K562 (cell line): ENCODE measurements around the gene PHF21B. TPM values are rescaled to one million over a fixed set of nuclear protein-coding genes. Genes with fewer than 3 reads are reported as not detected.

Experiments
- ATAC-seq: fragments of 200-7000 bp; cut with Tn5 transposase; 3 replicates; pipeline ENCODE4 v1.9.1; 2020; ENCODE audit warnings: moderate library complexity
- BruUV-seq: library from RNA; stranded (reverse); fragments of 400-500 nt; replicated peaks from 2 replicates; lab custom pipeline; 2021; lab: Mats Ljungman, UMichigan
- CTCF ChIA-PET: fragments of 300-600 bp; formaldehyde crosslinking; extraction: SDS; loops from one replicate; lab custom pipeline; 2021; ENCODE audit warnings: low intra/inter-chr PET ratio; lab: Yijun Ruan, JAX
- POLR2A ChIA-PET: fragments of 300-600, 350-650 bp; sonication (Branson Sonifier 250); formaldehyde crosslinking; extraction: SDS; loops from one replicate; lab custom pipeline; 2021; ENCODE audit warnings: antibody characterized with exemption, inconsistent platforms; lab: Yijun Ruan, JAX
- DNase-seq, 4 experiments: peaks; one replicate each; pipeline versions ENCODE4 v3.0.0 to v3.0.0-alpha.2; 2011 to 2018; ENCODE audit warnings: low spot score in 3 of 4, mixed read lengths in 3 of 4; ENCODE audit errors: extremely low read depth in 1 of 4
- FAIRE-seq: peaks from 2 replicates; lab custom pipeline; 2011; peaks lifted over from hg19 to GRCh38; lab: Jason Lieb, UNC
- H2AFZ ChIP-seq: 2 replicates; pipeline ENCODE4 v1.6.0; 2011; ENCODE audit warnings: low read depth, low read length, control low read depth, inconsistent platforms
- H3K27ac ChIP-seq: fragments of 200-600 bp; 3 replicates; pipeline ENCODE4 v1.8.0; 2011; ENCODE audit warnings: low read depth, mild to moderate bottlenecking, control low read depth, inconsistent platforms, low read length, moderate library complexity, mixed read lengths; ENCODE audit errors: extremely low read depth
- H3K27me3 ChIP-seq, 2 experiments: fragments of 300-600 bp in 1 of 2; 2 replicates in 1 of 2; 3 replicates in 1 of 2; pipeline versions ENCODE4 v1.6.0 to v1.8.0; 2011; ENCODE audit warnings: inconsistent platforms in 2 of 2, low read length in 2 of 2, mild to moderate bottlenecking in 1 of 2, mixed read lengths in 1 of 2, moderate library complexity in 1 of 2; ENCODE audit not compliant: control insufficient read depth in 2 of 2, insufficient read depth in 2 of 2
- H3K36me3 ChIP-seq: fragments of 300-600 bp; 3 replicates; pipeline ENCODE4 v1.8.0; 2011; ENCODE audit warnings: mild to moderate bottlenecking, low read length, inconsistent platforms; ENCODE audit not compliant: control insufficient read depth, insufficient read depth
- H3K4me1 ChIP-seq, 2 experiments: fragments of 200-600 bp in 1 of 2; replicated peaks in 1 of 2; 2 replicates in 1 of 2; 3 replicates in 1 of 2; pipeline versions ENCODE4 v1.5.1 to v1.8.0; 2011; ENCODE audit warnings: inconsistent platforms in 2 of 2, low read length in 2 of 2, mild to moderate bottlenecking in 1 of 2, mixed read lengths in 1 of 2, moderate library complexity in 1 of 2; ENCODE audit not compliant: control insufficient read depth in 2 of 2, insufficient read depth in 2 of 2
- H3K4me2 ChIP-seq: 2 replicates; pipeline ENCODE4 v1.6.1; 2011; ENCODE audit warnings: low read length, control low read depth, inconsistent platforms, mixed read lengths; ENCODE audit not compliant: insufficient read depth
- H3K4me3 ChIP-seq: fragments of 200-600 bp; sonication (generic), shearing (Covaris generic); 2 replicates; pipeline ENCODE4 v1.5.1; 2016; ENCODE audit warnings: control low read depth, inconsistent platforms
- H3K79me2 ChIP-seq: fragments of 200-600 bp; 3 replicates; pipeline ENCODE4 v1.8.0; 2011; ENCODE audit warnings: low read length, inconsistent platforms; ENCODE audit not compliant: control insufficient read depth, insufficient read depth
- H3K9ac ChIP-seq, 2 experiments: 2 replicates each; pipeline versions ENCODE4 v1.6.0 to v1.6.1; 2011; ENCODE audit warnings: low read depth in 2 of 2, low read length in 2 of 2, control low read depth in 1 of 2, inconsistent platforms in 1 of 2, mild to moderate bottlenecking in 1 of 2, mixed read lengths in 1 of 2; ENCODE audit not compliant: insufficient read depth in 1 of 2
- H3K9me1 ChIP-seq: one replicate; pipeline ENCODE4 v1.6.0; 2011; ENCODE audit warnings: inconsistent platforms, mild to moderate bottlenecking, low read length, moderate library complexity; ENCODE audit not compliant: control insufficient read depth, insufficient read depth
- H3K9me3 ChIP-seq: replicated peaks from 2 replicates; pipeline ENCODE4 v1.5.1; 2011; ENCODE audit warnings: low read depth, low read length, inconsistent platforms; ENCODE audit not compliant: control insufficient read depth, insufficient read depth
- H4K20me1 ChIP-seq: replicated peaks from 2 replicates; pipeline ENCODE4 v1.6.1; 2011; ENCODE audit warnings: low read length, inconsistent platforms, mixed read lengths; ENCODE audit not compliant: control insufficient read depth, insufficient read depth
- KAT2B ChIP-seq: IDR thresholded peaks from one replicate; pipeline ENCODE4 v1.6.1; 2012; ENCODE audit warnings: low read depth, mild to moderate bottlenecking, control low read depth, inconsistent platforms, low read length, moderate library complexity
- MCM5 ChIP-seq: fragments of 450-650 bp; IDR thresholded peaks from 2 replicates; pipeline ENCODE4 v1.6.1; 2016; ENCODE audit warnings: low read depth
- MEIS2 ChIP-seq: fragments of 450-650 bp; IDR thresholded peaks from 2 replicates; pipeline ENCODE4 v1.6.1; 2014; ENCODE audit warnings: mild to moderate bottlenecking; ENCODE audit not compliant: partially characterized antibody
- RFX7 ChIP-seq: fragments of 250-450 bp; sonication (Bioruptor Pico); IDR thresholded peaks from 2 replicates; pipeline ENCODE4 v1.5.1; 2021; ENCODE audit warnings: mild to moderate bottlenecking
- ZNF263 ChIP-seq: sonication (generic); formaldehyde crosslinking; IDR thresholded peaks from 2 replicates; pipeline ENCODE4 v1.8.0; 2022; ENCODE audit warnings: mild to moderate bottlenecking, missing genetic modification reagents, borderline replicate concordance
- WGBS: fragments of 100-300 bp; shearing (Covaris generic); methylation state at CpG from one replicate; pipeline ENCODE4 v1.1.6; 2016; ENCODE audit warnings: low coverage, mixed read lengths; ENCODE audit not compliant: insufficient coverage; ENCODE audit errors: missing lambda C conversion rate; 5-methylcytosine and 5-hydroxymethylcytosine counted together
- in situ Hi-C: fragments of 300-500 bp; cut with MboI; formaldehyde crosslinking; loops from 4 replicates; pipeline ENCODE4 v1.15.0; 2018; ENCODE audit warnings: inconsistent platforms, mixed read lengths
- intact Hi-C: fragments of 100-400 bp; cut with micrococcal nuclease; formaldehyde crosslinking; loops from 2 replicates; pipeline ENCODE4 v1.14.2; 2022
- polyA plus RNA-seq, 8 experiments: library from polyadenylated mRNA; depleted of rRNA in 4 of 8; stranded (reverse) in 5 of 8; unstranded in 3 of 8; fragments of >200 nt; fragmentation: Nextera tagmentation in 2 of 8; fragmentation: Illumina TruSeq in 1 of 8; extraction: Ambion mirVana in 2 of 8; extraction: Trizol in 1 of 8; gene quantifications; 2 replicates each; pipeline versions ENCODE4 v1.2.1 to v1.2.3, GENCODE V29; 2011 to 2014; ENCODE audit warnings: inconsistent platforms in 1 of 8, missing spikeins in 1 of 8
- total RNA-seq, 7 experiments: library from RNA; depleted of rRNA in 6 of 7; stranded (reverse); fragments of >200 nt in 6 of 7; fragmentation: Illumina TruSeq in 2 of 7; extraction: Trizol in 2 of 7; gene quantifications; 2 replicates each; pipeline versions ENCODE4 v1.2.1 to v1.2.3, GENCODE V29; 2011 to 2021; ENCODE audit warnings: low replicate concordance in 1 of 7
- TF ChIP-seq, protein P1 (sequence below): fragments of 250-450 bp; sonication (Bioruptor Pico); IDR thresholded peaks from 2 replicates; pipeline ENCODE4 v1.4.0; 2020; ENCODE audit warnings: mild to moderate bottlenecking, moderate library complexity, borderline replicate concordance
- TF ChIP-seq, protein P2 (sequence below): fragments of 450-650 bp; IDR thresholded peaks from 2 replicates; pipeline ENCODE4 v1.6.1; 2017; ENCODE audit warnings: antibody characterized with exemption, mild to moderate bottlenecking
- TF ChIP-seq, protein P3 (sequence below): fragments of 250-450 bp; sonication (Bioruptor Pico); IDR thresholded peaks from 2 replicates; pipeline ENCODE4 v1.5.0; 2021
- TF ChIP-seq, protein P4 (sequence below): fragments of 200-800 bp; sonication (Bioruptor generic); IDR thresholded peaks from 2 replicates; pipeline ENCODE4 v1.6.1; 2017; ENCODE audit warnings: missing genetic modification characterization, missing compliant biosample characterization

PHF21B gene
- total and polyA plus RNA-seq, 9 of the 15 experiments (the other 6 are each of a cell fraction or from before 2014, with no cell fraction given) = 0.04 TPM; not detected in 8

DNA sequence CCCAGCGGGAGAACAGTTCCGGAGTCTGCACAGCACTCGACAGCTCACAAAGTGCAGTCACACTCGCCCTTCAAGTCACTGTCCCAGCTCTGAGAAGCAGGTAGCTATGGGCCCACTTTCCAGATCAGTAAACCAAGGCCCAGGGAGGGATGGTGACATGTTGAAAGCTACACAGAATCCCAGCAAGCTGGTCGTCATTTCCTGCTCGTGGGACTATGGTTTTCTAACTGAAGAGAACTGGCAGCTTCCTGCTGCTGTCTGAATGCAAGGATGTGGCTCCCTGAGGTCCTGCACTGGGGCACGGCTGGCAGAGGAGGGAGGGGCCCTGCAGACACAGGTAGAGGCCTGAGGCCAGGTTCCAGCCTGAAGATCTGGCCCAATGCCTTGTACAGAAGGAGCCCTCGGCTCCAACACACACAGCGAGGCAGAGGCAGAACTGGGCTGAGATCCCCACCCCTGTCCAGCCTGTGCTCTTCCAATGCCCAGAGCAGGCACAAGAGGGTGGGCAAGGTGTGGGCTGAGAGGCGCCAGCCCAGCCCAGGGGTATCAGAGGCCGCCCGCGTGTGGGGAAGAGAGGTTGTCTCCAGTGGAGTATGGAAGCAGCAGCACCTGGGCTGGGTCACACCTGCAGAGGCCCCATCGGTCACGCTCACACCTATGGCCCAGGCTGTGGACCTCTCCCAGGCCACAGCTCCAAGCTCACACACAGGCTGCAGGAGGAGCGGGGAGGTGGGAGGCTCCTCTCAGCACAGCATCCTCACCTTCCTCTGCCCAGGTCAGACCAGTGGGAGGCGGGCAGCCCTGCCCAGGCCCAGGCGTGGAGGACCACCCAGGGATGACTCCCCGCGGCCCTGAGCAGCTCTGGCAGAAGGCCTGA lies 119.2 kb downstream of the PHF21B start:
- Histone ChIP-seq H4K20me1 (0 out of 2 replicates have a peak, but pooled peaks cover 4% of the 10 kb centered on the region), H3K79me2 (no peaks in the 10 kb centered on the region), H3K9me1 (no peaks in the 10 kb centered on the region), H2AFZ (no peak overlapping the region), H3K9ac (no peak overlapping the region), H3K9me3 (no peaks in the 10 kb centered on the region), H3K27me3 (peaks cover 0 to 18% of the 10 kb centered on the region in 2 experiments; a peak in 2 of 5 replicates), H3K4me3 (no peak overlapping the region), H3K4me2 (no peak overlapping the region), H3K36me3 (no peaks in the 10 kb centered on the region), H3K4me1 (no peaks in the 10 kb centered on the region; a peak in 1 of 5 replicates), H3K27ac (no peak overlapping the region)
- POLR2A ChIA-PET = no interaction called here
- CTCF ChIA-PET = no interaction called here
- no peak for ATAC-seq
- FAIRE-seq = no peak
- no TSS peak for BruUV-seq
- DNase-seq = no peak
- intact Hi-C loops = no loop called here
- in situ Hi-C loops = no loop called here
- under 1% methylated on average over 14 of the region's 20 CpGs for WGBS
- TF ChIP-seq MEIS2 = no peak
- TF ChIP-seq, protein P1, sequence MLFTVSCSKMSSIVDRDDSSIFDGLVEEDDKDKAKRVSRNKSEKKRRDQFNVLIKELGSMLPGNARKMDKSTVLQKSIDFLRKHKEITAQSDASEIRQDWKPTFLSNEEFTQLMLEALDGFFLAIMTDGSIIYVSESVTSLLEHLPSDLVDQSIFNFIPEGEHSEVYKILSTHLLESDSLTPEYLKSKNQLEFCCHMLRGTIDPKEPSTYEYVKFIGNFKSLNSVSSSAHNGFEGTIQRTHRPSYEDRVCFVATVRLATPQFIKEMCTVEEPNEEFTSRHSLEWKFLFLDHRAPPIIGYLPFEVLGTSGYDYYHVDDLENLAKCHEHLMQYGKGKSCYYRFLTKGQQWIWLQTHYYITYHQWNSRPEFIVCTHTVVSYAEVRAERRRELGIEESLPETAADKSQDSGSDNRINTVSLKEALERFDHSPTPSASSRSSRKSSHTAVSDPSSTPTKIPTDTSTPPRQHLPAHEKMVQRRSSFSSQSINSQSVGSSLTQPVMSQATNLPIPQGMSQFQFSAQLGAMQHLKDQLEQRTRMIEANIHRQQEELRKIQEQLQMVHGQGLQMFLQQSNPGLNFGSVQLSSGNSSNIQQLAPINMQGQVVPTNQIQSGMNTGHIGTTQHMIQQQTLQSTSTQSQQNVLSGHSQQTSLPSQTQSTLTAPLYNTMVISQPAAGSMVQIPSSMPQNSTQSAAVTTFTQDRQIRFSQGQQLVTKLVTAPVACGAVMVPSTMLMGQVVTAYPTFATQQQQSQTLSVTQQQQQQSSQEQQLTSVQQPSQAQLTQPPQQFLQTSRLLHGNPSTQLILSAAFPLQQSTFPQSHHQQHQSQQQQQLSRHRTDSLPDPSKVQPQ (CRISPR knock-in tag) = no peak
- TF ChIP-seq, protein P2, sequence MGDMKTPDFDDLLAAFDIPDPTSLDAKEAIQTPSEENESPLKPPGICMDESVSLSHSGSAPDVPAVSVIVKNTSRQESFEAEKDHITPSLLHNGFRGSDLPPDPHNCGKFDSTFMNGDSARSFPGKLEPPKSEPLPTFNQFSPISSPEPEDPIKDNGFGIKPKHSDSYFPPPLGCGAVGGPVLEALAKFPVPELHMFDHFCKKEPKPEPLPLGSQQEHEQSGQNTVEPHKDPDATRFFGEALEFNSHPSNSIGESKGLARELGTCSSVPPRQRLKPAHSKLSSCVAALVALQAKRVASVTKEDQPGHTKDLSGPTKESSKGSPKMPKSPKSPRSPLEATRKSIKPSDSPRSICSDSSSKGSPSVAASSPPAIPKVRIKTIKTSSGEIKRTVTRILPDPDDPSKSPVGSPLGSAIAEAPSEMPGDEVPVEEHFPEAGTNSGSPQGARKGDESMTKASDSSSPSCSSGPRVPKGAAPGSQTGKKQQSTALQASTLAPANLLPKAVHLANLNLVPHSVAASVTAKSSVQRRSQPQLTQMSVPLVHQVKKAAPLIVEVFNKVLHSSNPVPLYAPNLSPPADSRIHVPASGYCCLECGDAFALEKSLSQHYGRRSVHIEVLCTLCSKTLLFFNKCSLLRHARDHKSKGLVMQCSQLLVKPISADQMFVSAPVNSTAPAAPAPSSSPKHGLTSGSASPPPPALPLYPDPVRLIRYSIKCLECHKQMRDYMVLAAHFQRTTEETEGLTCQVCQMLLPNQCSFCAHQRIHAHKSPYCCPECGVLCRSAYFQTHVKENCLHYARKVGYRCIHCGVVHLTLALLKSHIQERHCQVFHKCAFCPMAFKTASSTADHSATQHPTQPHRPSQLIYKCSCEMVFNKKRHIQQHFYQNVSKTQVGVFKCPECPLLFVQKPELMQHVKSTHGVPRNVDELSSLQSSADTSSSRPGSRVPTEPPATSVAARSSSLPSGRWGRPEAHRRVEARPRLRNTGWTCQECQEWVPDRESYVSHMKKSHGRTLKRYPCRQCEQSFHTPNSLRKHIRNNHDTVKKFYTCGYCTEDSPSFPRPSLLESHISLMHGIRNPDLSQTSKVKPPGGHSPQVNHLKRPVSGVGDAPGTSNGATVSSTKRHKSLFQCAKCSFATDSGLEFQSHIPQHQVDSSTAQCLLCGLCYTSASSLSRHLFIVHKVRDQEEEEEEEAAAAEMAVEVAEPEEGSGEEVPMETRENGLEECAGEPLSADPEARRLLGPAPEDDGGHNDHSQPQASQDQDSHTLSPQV = no peak
- TF ChIP-seq ZNF263 = peak; percentile 46; the same call in 1 of the 2 replicates
- no peak for TF ChIP-seq MCM5
- no peak for TF ChIP-seq KAT2B
- no peak for TF ChIP-seq RFX7 (CRISPR knock-in tag)
- TF ChIP-seq, protein P3, sequence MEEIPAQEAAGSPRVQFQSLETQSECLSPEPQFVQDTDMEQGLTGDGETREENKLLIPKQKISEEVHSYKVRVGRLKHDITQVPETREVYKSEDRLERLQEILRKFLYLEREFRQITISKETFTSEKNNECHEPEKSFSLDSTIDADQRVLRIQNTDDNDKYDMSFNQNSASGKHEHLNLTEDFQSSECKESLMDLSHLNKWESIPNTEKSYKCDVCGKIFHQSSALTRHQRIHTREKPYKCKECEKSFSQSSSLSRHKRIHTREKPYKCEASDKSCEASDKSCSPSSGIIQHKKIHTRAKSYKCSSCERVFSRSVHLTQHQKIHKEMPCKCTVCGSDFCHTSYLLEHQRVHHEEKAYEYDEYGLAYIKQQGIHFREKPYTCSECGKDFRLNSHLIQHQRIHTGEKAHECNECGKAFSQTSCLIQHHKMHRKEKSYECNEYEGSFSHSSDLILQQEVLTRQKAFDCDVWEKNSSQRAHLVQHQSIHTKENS (CRISPR knock-in tag) = no peak
- TF ChIP-seq, protein P4, sequence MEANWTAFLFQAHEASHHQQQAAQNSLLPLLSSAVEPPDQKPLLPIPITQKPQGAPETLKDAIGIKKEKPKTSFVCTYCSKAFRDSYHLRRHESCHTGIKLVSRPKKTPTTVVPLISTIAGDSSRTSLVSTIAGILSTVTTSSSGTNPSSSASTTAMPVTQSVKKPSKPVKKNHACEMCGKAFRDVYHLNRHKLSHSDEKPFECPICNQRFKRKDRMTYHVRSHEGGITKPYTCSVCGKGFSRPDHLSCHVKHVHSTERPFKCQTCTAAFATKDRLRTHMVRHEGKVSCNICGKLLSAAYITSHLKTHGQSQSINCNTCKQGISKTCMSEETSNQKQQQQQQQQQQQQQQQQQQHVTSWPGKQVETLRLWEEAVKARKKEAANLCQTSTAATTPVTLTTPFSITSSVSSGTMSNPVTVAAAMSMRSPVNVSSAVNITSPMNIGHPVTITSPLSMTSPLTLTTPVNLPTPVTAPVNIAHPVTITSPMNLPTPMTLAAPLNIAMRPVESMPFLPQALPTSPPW = no peak
